ENCODE results near the gene PTMS.

The PTMS gene

DNA sequence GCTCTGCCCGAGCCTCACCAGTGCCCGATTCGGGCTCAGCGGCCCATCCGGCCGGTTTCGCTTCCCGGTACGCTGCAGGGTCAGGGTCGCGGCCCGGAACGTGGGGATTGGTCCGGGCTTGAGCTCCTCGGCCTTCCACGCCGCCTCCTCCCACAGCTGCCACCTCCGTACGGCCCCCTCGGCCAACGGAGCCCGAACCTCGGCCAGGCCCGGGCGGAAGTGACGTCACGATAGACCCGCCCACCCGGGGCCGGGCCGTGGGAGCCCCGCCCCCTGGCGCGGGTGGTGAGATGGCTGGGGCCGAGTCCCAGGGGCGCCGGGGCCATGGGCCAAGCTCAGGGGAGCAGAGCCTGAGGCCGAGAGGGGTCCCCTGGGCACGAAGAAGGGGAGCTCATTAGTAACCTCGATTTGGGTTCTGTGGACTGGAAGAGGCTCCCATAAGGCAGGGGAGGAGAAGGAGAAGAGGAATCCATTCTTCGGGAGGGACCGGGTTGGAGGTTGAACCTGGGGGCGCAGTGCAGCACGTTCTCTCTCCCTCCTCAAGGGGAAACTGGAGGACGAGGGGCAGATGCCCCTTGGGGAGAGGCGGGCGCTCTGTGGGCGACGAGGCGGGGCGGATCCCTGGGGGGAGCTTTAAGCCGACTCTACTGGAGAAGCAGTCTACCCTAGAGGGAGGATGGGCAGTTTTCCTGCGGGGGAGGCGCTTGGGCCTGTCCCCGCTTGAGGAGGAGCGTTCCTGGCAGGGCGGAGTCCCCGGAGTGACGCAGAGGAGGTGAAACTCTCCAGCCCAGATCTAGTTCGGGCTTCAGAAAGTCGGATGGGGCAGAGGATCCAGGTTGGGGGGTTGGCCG, 13.0 kb upstream of the PTMS start, which contains the start of gene MLF2:
TSS of gene MLF2 (minus strand) at position 221 of the 851 bp plus-strand sequence. CDS start 807 bp downstream, outside the sequence.
- H3K27ac ChIP-seq, result peak within 1 kb of the TSS; percentile 97
- TF ChIP-seq, protein P1, sequence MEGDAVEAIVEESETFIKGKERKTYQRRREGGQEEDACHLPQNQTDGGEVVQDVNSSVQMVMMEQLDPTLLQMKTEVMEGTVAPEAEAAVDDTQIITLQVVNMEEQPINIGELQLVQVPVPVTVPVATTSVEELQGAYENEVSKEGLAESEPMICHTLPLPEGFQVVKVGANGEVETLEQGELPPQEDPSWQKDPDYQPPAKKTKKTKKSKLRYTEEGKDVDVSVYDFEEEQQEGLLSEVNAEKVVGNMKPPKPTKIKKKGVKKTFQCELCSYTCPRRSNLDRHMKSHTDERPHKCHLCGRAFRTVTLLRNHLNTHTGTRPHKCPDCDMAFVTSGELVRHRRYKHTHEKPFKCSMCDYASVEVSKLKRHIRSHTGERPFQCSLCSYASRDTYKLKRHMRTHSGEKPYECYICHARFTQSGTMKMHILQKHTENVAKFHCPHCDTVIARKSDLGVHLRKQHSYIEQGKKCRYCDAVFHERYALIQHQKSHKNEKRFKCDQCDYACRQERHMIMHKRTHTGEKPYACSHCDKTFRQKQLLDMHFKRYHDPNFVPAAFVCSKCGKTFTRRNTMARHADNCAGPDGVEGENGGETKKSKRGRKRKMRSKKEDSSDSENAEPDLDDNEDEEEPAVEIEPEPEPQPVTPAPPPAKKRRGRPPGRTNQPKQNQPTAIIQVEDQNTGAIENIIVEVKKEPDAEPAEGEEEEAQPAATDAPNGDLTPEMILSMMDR (IDR thresholded peaks at IDR 0.05), result no peak
- TF ChIP-seq ZFX (IDR thresholded peaks at IDR 0.05; ENCODE audit: borderline replicate concordance), result no peak

DNA sequence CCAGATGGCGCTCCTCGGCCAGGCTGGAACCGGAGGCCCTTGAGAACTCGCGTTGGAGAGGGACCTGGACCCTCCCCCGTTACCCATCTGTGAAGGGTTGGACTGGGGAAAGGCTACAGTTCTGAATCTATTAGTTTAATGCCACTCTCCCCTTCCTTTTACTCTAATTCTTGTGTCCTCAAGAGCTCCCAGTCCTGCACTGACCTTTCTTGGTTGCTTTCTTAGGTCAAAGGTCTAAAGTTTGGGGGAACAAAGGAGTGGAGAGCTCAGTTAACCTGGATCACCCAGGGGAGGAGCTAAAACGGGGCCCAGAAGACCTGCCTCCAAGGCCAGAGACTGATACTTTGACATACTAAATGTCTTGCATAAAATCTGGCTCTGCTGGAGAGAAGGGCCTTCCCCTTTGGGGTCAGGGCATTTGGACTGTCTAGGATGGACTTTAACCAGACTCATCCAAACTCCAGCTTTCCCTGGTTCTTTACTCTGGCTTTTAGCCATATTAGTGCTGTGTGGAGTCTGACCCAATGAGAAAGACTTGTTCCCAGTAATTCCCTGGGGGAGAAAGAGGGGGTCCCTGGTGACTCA, 12.3 kb upstream of the PTMS start:
- peak overlapping the region; percentile 97 for H3K27ac ChIP-seq
- TF ChIP-seq, protein P1 (IDR thresholded peaks at IDR 0.05), result peak; percentile 99
- no peak for TF ChIP-seq ZFX (IDR thresholded peaks at IDR 0.05; ENCODE audit: borderline replicate concordance)

DNA sequence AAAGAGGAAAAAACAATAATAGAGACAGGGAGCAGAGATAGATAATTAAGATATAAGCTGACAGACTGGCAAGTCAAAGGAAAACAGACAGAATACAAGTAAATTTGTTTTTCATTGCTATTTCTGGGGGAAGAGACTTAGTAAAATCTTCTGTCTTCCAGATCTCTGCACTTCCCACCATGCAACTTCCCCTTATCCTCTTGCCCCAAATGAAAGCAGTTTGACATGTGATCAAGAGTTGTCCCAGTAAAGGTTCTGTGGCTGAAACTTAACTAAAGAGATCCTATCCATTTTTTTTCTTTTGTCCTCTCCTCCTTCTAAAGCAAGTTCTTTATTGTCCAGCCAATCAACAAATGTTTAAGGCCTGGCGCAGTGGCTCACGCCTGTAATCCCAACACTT, 11.8 kb upstream of the PTMS start:
- H3K27ac ChIP-seq, result peak overlapping the region; percentile 97
- TF ChIP-seq ZFX (IDR thresholded peaks at IDR 0.05; ENCODE audit: borderline replicate concordance), result no peak
- TF ChIP-seq, protein P1 (IDR thresholded peaks at IDR 0.05), result no peak

DNA sequence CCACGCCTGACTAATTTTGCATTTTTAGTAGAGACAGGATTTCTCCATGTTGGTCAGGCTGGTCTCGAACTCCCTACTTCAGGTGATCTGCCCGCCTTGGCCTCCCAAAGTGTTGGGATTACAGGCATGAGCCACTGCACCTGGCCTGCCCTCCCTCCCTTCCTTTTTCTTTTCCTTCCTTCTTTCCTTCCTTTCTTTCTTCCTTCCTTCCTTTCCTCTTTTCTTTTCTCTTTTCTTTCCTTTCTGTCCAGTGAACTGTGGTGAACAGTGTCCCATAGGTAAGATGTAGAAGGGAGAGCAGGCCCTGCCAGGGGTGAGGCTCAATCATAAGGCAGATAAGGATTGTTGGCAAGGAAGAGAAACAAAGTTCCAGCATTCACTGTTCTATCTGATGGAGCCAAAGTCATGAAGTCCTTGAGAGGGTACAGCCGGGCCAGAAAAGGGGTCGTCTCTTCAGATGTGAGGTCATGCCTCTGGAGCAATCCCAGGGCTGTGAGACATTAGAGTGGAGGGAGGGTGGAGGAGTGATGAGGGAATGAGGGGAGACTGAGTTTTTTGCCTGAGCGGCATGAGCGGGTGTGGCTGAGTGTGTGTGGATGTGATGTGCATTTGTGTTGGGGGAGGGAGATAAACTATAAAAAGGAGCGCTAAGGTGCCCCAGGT, 9.0 kb upstream of the PTMS start:
- TF ChIP-seq, protein P1 (IDR thresholded peaks at IDR 0.05), result no peak
- no peak for TF ChIP-seq ZFX (IDR thresholded peaks at IDR 0.05; ENCODE audit: borderline replicate concordance)
- H3K27ac ChIP-seq, result no peak overlapping the region; the same call in 1 of the 2 replicates

DNA sequence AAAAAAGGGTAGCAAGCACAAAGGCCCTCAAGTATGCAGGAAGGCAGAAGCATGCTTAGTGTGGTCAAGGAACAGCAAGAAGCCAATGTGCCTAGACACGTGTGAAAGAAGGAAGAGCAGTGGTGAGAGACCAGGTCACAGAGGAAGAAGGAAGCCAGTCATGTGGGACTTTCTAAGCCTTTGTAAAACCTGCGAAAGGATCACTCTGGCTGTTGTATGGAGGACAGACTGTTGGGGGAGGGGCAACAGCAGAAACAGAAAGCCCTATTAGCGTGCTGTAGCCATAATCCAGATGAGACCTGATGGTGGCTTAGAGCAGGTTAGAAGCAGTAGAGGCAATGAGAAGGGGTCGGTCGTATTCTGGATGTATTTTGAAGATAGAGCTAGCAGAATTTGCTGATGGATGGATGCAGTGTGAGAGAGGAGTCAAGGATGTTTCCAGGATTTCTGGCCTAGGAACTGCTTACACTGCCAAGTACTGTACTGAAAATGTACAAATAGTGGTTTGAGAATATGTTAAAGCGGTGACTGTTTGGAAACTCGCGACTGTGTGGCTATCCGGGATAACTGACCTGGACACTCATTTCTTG, 7.6 kb upstream of the PTMS start:
- no peak for TF ChIP-seq ZFX (IDR thresholded peaks at IDR 0.05; ENCODE audit: borderline replicate concordance)
- TF ChIP-seq, protein P1 (IDR thresholded peaks at IDR 0.05), result no peak

DNA sequence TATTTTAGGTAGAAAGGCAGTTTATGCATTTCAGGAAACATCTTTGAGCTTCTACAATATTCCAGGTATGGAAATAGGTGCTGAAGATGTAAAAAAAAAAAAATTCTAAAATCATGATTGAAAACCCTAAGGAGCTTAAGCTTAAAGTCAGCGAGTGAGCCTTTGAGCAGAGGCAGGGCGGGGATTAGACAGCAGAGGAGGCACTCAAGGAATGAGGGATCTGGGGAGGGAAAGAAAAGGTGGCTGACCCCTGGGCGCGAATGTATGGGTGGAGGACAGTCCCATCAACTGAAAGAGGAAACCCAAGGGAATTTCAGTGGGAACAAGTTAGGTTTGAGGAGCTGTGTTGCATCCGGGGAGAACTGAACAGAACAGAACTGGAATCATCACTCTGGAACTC, 6.4 kb upstream of the PTMS start:
- TF ChIP-seq, protein P1 (IDR thresholded peaks at IDR 0.05), result no peak
- no peak for TF ChIP-seq ZFX (IDR thresholded peaks at IDR 0.05; ENCODE audit: borderline replicate concordance)
- no peak overlapping the region for H3K27ac ChIP-seq

More for the DNA sequence above, 7.6 kb upstream of the PTMS start:
- H3K27ac ChIP-seq, result no peak overlapping the region

Data from 22Rv1 (cell line).